ENCODE results near the gene PPP1R9A. TPM values are rescaled to one million over a fixed set of nuclear protein-coding genes. Genes with fewer than 3 reads are reported as not detected.

PPP1R9A gene
- total RNA-seq, 1 donor from 2014 or later = 14.1 TPM

DNA sequence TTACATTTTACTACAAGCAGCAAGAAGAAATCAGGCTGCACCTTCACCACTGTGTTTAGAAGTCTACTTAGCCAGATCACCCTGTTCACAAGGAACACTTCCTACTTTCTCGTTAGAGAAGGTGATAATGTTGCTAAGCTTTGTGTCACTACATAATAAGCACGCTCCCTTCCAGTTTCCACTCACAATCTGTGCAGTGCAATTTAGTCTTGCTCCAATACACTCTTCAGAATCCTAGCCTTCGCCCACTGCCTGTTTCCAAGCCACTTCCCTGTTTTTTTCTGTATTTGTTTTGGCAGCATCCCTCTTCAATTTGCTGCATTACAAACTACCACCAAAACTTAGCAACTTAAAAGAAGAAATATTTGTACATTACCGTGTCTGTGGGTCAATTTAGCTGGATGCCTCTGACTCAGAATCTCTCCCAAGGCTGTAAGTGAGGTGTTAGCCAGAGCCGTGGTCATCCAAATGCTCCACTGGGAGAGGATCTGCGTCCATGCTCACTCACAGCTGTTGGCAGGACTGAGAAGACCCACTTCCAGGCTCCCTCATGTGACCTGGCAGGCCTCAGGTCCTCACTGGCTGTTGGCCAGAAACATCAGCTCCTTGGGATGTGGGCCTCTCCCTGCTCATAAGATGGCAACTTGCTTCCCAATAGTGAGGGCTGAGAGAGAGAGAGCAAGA, 306.6 kb downstream of the PPP1R9A start:
- DNase-seq (ENCODE audit: low read depth) = peak; percentile 46
- TF ChIP-seq, protein P1, sequence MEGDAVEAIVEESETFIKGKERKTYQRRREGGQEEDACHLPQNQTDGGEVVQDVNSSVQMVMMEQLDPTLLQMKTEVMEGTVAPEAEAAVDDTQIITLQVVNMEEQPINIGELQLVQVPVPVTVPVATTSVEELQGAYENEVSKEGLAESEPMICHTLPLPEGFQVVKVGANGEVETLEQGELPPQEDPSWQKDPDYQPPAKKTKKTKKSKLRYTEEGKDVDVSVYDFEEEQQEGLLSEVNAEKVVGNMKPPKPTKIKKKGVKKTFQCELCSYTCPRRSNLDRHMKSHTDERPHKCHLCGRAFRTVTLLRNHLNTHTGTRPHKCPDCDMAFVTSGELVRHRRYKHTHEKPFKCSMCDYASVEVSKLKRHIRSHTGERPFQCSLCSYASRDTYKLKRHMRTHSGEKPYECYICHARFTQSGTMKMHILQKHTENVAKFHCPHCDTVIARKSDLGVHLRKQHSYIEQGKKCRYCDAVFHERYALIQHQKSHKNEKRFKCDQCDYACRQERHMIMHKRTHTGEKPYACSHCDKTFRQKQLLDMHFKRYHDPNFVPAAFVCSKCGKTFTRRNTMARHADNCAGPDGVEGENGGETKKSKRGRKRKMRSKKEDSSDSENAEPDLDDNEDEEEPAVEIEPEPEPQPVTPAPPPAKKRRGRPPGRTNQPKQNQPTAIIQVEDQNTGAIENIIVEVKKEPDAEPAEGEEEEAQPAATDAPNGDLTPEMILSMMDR (conservative IDR thresholded peaks at IDR 0.05; ENCODE audit: low read depth, low read length) = no peak
- H3K4me3 ChIP-seq (ENCODE audit: low read depth, low read length) = no peak overlapping the region

- H3K4me3 ChIP-seq (ENCODE audit: low read depth, low read length) = no peak overlapping the region
- TF ChIP-seq, protein P1 (conservative IDR thresholded peaks at IDR 0.05; ENCODE audit: low read depth, low read length) = no peak
- DNase-seq (ENCODE audit: low read depth) = no peak
These were observed 312.3 kb downstream of the PPP1R9A start for GRCh38 chr7:95219721-95220120.

DNA sequence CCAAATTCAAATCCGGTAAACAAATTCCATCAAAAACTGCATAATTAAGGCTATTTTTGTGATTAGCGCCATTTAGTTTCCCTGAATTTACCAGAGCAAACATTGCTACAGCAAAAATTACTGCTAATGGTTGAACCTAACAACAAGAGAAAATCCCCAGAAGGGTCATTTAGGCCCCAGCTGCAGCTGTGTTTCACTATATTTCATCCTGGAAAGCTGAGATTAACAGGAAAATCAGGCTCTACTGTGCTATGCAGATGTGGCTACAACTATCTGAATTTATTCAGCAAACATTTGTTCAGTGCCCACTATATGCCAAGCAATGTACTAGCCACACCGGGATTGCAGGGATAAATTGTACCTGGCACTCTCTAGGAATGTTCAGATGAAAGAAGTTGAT, 312.9 kb downstream of the PPP1R9A start:
- no peak for DNase-seq (ENCODE audit: low read depth)
- TF ChIP-seq, protein P1 (conservative IDR thresholded peaks at IDR 0.05; ENCODE audit: low read depth, low read length) = no peak
- H3K4me3 ChIP-seq (ENCODE audit: low read depth, low read length) = no peak overlapping the region

DNA sequence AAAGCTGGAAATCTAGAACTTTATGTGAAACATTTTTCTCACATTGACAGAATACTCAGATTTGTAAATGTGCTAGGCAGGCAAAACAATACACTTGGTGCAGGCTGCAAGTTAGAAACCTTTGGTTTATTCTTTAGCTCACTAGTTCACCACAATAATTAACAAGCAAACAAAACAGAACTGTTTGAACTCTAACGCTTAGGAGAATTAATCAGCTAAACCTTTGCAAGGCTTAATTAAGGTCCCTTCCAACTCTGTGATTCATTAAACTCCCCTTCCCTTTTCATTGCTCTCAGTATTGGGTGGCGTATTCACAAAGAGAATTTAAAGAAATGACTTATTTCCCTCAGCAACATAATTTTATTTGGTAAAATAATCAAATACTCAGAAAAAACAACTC, 317.9 kb downstream of the PPP1R9A start:
- TF ChIP-seq, protein P1 (conservative IDR thresholded peaks at IDR 0.05; ENCODE audit: low read depth, low read length) = no peak
- no peak overlapping the region for H3K4me3 ChIP-seq (ENCODE audit: low read depth, low read length)
- DNase-seq (ENCODE audit: low read depth) = no peak

GRCh38 chr7:95229301-95229700, 321.9 kb downstream of the PPP1R9A start:
- no peak for DNase-seq (ENCODE audit: low read depth)

DNA sequence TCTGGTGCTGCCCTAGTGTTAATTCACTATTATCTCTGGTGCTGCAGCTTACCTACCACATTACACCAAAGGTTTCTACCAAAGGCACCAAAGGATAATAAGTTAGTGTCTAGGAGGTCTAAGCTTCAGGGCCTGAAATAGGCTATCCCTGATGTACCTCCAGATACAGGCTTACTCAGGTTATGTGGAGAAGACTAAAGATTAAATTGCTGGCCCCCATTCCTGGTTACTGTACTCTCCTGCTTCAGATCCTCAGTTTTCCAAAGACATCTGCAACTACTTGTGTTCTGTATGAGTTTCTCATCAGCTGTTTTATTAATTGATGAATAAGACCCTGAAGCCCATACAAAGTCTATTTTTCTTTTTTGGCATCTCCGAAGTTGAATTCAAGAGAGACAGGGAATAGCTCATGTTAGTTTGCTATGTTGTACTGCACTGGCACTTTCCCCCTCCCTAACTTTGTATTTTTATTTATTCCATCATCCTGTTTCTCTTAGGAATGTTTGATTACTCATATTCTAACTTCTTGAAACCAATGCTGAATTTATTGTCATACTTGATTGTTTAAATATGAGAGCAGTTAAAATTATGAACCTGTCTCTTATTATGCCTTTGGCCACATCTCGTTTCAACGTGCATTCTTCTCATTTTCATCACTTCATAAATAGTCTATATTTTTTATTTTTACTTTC, 331.0 kb downstream of the PPP1R9A start:
- DNase-seq (ENCODE audit: low read depth) = no peak
- H3K4me3 ChIP-seq (ENCODE audit: low read depth, low read length) = no peak overlapping the region
- TF ChIP-seq, protein P1 (conservative IDR thresholded peaks at IDR 0.05; ENCODE audit: low read depth, low read length) = no peak

More at GRCh38 chr7:95229301-95229700, 321.9 kb downstream of the PPP1R9A start:
- no peak overlapping the region for H3K4me3 ChIP-seq (ENCODE audit: low read depth, low read length)
- TF ChIP-seq, protein P1 (conservative IDR thresholded peaks at IDR 0.05; ENCODE audit: low read depth, low read length) = no peak
